Fibroblast of skin of abdomen (primary cell): ENCODE results near the gene MAFB. TPM values are rescaled to one million over a fixed set of nuclear protein-coding genes. Genes with fewer than 3 reads are reported as not detected.
"Not testable (repeated sequence)": the region's sequence is repeated elsewhere in the genome, so short reads cannot be mapped to it uniquely, and the experiment has no call there.

Source experiments
- DNase-seq: peaks from one replicate; pipeline ENCODE4 v3.0.0-alpha.2; 2013
- polyA plus RNA-seq, 2 experiments: library from polyadenylated mRNA; unstranded; fragments of 120-200 nt; gene quantifications; one replicate each; pipeline ENCODE4 v1.2.1, GENCODE V29; 2013; ENCODE audit not compliant: insufficient read length in 2 of 2

The MAFB gene
- polyA plus RNA-seq (2013, experiment 1 of 2; ENCODE audit: insufficient read length): 3.5 TPM
- polyA plus RNA-seq (2013, experiment 2 of 2; ENCODE audit: insufficient read length): 3.9 TPM

GRCh38 chr20:40689100-40689942, at the start of gene MAFB:
MAFB (minus strand) TSS chr20:40689236; CDS start chr20:40688850, 386 bp downstream.
- DNase-seq: peak; percentile 94

- DNase-seq: not testable (repeated sequence)
These were observed 47.4 kb upstream of the MAFB start for GRCh38 chr20:40736468-40736867.

DNA sequence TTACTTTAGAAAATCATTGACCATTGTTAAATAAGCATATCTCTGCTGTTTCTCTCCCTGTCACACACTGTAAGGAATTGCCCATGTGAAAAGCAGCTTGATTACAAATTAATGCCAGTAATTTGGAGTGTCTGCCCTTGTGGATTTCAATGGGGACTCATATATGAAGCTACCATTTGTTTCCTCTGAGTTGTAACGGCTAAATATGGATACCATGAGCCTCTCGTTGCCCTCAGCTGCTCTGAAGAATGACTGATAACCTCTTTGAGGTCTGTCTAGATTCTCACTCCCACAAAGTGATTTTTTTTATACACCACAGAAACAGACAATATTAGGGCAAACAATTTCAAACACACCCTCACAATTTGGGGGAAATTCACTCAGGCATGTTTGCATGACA, 40.0 kb upstream of the MAFB start:
- DNase-seq: no peak

GRCh38 chr20:40728470-40728869, 39.4 kb upstream of the MAFB start:
- no peak for DNase-seq

DNA sequence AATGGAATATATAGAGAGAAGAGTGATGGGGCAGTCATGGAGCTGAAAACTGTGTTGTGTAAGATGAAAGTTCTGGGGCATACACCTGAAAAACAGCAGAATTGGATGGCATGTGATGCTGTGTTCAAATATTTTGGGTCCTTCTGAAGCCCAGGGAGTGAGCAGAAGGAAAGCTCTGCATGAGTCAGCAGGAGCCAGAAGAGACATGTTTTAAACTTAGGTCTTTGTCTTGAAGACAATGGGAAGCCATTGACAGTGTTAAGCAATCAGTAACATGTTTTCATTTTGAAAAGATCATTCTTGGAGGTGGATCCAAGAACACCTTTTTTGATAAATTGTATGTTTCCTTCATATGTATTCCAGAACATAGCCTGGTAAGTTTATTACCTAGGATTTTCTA, 38.9 kb upstream of the MAFB start:
- no peak for DNase-seq

DNA sequence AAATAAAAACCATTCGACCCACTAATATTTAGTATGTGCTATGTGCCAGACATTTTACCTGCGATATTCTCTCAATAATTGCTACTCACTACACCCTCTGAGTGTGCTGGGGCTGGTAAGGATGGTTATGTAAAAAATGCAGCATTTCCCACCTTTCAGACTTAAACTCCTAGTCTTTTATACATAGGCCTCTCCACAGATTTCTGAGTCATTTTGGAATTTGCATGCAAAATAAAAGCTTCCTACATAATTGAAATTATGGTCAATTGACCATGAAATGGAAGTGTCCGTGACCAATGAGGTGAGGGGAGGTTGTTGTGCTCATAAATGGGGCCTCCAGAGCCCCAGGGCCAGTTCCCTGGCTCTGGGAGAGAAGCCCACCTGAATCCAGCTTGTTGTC, 37.7 kb upstream of the MAFB start:
- DNase-seq: no peak

DNA sequence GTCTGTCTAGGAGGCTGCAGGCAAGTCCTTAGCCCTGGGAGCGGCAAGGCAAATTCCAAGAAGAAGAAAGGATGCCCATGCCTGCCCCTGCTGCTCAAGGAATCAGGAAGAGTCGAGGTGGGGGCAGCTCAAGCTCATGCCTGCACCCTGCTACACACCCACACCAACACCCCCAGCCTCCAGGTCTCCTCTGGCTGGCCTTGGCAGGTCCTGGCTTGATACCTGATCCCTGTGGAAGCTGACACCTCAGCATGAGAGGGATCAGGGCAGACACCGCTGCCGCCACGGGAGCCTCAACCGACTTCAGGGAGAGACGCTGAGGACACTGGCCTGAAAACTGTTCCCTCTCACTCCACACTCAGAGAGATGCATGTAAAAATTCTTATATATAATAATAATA, 35.5 kb upstream of the MAFB start:
- DNase-seq: no peak

DNA sequence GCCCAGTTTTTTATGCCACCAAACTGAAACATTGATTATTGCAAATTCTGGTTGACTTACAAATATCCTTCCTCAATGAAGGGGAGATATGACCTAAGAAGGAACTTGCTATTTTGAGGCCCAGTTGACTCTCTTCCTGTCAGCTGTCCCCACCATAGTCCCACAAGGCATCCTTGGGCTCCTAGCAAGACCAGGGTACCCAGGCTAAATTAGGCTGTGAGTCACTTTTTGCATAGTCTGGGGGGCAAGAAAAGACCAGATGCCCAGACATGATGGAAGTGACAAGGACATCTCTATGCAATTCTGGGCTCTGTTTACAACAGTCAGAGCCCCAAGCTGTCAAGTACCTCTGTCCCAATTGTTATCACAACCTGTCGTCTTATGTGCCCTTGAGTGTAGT, 31.8 kb upstream of the MAFB start:
- no peak for DNase-seq

DNA sequence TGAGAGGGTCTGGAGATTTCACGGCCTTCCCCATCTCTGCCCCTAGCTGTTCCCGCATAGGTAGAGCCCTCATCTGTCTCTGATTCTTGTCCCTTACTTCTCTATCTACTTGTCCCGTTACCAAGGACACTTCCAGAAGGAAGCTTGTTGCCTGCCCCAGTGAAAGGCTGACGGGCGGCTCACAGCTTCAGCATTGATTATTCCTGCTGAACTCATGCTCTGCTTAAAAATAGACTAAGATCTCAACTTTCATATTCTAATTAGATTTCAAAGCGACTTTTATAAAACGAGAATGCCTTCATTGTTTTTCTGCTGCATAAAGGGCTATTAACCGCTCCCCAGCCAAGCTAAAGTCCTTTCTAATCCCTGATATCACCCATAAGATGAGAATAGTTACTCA, 31.1 kb upstream of the MAFB start:
- no peak for DNase-seq

DNA sequence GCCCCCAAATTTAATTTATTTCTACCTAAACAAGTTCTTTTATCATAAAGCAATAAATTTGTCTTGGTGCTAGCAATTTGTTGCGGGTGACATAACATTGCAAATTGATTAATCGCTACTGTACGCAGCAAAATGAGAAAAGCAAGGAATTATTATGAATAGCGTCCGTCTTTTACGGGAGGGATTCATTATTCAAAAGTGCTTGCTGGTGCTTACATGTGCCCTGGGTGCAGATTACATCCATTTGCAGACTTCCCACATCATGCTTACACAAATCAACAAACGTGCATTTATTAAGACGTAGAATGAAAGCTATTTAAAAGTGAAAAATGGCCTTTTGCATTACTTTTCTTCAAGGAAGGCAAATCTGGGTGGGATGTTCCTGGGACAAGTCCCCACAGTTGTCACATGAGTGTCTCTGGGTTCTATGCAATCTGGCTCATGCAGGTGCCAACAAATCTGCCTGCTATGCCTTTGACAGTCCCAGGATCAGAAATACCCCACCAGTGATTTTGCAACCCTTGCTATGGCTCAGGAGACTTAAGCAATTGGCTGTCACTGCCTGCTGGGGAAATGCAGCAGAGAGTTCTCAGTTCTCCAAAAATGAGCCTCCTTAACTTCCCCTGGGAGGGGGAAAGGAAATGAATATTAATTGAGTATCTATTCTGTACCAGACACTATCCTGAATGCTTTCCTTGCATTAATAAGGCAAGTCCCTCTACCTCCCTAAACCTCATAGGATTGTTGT, 30.1 kb upstream of the MAFB start:
- DNase-seq: no peak

DNA sequence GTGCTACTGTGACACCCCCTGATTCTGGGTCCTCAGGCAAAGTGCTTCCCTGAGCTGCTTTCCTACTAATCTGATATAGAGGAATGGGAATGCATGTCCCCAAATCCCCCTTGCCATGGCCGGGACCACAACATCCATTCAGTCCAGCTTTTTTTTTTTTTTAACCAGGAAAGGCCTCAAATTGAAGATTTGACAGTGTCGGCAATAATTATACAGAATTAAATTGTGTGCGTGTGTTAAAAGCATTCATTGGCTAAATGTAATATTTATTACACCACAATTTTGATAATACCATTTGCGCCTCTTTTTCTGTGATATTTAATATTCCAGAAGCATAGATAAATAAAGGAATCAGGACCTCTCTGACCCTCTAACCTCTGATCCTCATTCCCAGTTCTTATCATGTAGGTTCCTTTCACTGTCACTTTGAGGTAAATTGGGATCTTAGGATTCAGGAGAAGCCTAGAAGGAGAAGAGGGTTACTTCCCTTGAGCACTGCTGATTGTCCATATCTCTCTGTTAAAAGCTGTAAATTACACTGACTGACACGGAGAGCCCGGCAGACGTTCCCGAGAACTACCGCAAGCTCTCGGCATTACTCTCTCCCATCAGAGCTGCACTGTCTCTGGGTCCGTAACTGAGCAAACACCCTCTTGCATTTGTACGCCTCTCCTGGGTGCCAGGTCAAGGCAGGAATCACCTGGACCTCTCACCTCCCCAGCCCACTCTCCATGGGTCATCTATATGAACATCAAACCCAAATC, 29.4 kb upstream of the MAFB start:
- DNase-seq: no peak

DNA sequence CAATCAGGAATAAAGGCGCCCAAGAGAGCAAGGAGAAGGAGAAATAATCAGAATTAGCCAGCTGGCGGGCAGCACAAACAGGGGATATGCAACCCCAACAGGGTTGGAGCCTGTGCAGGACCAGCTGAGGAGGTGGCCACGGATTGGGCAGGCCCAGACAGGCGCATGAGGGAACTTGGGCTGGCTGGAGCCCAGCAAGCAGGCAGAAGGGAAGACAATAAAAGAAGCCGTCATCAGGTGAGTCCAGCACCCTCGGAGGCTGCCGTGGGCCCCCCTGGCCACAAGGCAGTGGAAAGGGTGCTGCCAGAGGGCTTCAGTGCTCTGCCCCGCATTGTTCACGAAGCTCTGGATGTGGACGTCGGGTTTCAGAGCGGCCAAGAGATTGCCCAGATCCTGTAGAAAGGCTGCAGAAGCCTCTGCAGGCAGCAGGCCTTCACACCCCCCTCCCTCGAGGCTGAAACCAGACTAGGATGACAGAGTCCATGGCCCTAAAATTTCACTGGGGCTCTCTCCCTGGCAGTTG, 28.4 kb upstream of the MAFB start:
- DNase-seq: no peak

DNA sequence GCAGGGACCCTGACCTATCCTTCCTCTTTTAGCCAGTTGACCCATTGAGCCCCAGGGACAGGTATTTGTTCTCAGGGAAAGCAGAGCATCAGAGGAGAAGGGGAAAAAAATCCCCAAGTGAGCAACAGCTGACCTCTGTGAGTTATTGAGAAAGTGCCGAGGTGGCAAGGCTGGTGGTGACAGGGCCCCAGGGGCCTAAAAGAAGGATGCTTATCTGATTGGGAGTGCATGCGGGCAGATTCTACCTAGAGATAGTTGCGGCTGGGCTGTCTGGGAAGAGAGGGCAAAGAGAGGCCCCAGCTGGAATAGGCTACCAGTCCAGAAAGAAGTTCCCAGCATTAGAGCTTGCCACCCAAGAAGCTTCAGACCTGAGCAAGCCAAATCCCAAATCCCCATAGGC, 26.5 kb upstream of the MAFB start:
- no peak for DNase-seq

- no peak for DNase-seq
These were observed 25.9 kb upstream of the MAFB start for GRCh38 chr20:40714916-40715315.

DNA sequence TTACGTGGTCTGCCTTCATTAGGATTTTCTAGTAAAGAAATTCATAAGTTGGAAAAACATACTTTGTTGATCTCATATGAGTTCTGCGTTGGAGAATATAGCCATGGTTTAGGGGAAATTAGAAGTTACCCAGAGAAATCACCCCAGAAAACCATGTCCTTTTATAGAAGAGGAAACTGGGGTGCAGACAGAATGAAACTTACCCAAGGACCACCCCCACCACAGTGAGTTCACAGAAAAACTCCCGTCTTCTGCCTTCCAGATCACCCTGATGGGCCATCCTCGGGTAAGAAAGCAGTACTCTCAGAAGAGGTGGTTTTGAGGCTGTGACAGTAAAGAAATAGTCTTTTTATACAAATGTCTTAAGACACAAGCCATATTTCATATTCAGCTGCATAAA, 25.1 kb upstream of the MAFB start:
- no peak for DNase-seq

- no peak for DNase-seq
These were observed 24.5 kb upstream of the MAFB start for GRCh38 chr20:40713508-40713907.

DNA sequence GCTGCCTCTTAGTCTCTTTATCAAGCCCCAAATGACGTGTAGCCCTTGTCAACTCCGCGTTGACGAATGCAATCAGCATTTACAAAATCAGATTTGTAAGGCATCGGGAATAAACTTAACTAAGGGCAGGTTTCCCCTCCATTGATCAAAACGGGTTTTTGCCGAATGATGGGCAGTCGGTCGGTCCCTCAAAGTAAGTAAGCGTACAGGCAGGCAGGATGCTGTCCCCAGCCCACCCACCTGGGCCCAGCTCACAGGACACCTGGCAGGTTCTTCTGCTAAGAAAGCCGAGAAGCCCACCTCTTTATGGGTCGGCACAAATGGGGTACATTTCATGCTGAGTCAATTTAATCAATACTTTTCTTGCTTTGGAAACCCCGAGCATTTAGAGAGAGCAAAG, 22.0 kb upstream of the MAFB start:
- DNase-seq: no peak

DNA sequence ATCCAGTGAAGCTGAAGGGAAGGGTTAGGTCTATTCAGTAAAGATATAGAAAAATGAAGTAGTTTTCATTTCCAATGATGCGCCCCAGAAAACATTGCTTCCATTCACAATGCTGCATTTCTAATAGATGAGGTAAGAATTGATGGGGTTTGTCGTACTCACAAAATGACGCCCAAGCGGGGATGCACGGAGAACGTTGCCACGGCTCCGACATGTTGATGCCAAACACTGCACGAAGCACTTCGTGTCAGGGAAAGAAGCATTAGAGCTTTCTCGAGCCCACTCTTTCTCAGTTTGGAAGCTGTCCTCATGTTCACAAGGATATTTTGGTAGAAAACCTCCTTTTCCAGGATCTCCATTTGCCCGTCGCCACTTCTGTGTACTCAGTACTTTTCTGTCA, 21.6 kb upstream of the MAFB start:
- no peak for DNase-seq

- no peak for DNase-seq
These were observed 18.0 kb upstream of the MAFB start for GRCh38 chr20:40706977-40707582.

DNA sequence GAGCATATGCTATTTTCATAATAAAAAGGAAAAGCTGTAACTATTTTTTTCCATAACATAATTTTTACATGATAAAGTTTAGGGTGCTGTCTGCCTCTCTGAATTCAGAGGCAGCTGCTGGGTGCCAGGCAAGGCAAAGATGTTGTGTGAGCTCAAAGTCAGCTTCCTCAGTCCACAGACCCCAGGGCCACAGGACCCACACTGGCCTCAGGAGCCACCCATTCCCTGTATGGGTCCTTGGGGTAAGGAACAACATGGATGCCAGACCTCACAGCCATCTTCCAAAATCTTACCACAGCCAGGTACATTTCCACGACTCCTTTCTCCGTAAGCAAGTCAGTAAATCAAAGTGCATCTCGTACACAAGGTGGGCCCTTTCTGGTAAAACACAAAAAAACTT, 16.4 kb upstream of the MAFB start:
- no peak for DNase-seq

DNA sequence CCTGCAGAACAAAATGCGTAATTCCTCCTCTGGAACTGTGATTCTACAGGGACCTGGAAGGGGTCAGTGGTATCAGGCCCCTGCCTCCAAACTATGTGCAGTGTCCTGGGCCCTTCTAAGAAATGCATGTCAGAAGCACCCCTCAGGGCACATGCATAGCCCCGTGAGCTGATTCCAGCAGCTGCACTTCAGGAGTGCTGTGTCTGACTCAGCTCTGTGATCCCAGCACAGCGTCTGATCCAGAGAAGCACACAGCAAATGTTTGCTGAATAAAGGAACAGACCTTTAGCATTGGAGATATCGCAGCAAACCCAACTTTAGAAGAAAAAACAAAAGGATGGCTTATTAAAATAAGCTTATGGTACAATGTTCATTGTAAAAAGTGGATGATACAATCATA, 15.8 kb upstream of the MAFB start:
- no peak for DNase-seq

DNA sequence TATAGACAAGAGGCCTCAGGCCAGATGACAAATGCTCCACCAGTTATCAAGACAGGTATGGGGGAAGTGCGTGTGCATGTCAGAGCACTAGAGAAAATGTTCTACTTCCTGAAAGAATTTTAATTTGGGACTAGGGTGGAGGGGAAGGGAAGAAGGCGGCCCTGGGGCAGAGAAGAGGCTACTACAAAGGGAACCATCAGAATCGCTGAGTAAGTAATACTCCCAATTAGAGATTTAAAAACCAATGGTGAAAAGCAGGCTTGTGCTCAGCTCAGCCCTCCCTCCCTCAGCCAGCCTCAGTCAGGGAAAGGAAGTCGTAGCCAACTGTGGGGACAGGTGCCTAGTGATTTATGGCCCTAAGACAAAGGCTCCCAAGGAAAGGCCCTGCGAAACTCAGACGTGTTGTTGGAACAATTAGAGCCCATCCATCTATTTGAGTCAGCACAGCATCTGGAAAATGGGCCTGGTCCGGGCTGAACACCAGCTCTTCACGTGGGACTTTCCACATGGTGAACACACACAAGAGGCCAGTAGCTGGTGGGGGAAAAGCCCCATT, 15.0 kb upstream of the MAFB start:
- no peak for DNase-seq
